Non-pigmented ciliary epithelial cell (primary cell): ENCODE data around the gene PPP1R12A.

ENCODE experiments used
- DNase-seq: peaks from one replicate; pipeline ENCODE4 v3.0.0-alpha.2; 2010; ENCODE audit warnings: low read depth

PPP1R12A gene

GRCh38 chr12:79935624-79936345 lies 888 bp upstream of the PPP1R12A start:
- DNase-seq = no peak

GRCh38 chr12:79934281-79935020 lies 446 bp downstream of the PPP1R12A start:
- DNase-seq = no peak

- DNase-seq = no peak
These were observed 1.2 kb downstream of the PPP1R12A start for GRCh38 chr12:79933532-79934264.

DNA sequence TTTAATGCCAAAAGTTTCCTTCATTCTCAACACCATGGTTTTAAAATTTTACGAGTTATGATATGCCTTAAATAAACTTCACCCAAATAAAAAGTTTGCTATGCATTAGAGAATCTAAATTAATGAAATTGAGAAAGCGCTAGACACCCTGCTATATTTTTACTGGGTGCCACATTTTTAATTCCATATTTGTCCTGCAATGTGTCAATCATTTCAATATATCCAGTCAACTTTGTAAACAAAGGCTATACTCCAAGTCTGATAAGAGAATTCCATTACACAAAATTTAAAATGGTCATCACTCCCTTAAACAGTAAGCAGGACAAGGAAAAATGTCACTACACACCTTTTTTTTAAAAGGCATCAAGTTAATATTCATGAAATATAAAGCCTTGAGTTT lies 1.9 kb downstream of the PPP1R12A start:
- DNase-seq = no peak

DNA sequence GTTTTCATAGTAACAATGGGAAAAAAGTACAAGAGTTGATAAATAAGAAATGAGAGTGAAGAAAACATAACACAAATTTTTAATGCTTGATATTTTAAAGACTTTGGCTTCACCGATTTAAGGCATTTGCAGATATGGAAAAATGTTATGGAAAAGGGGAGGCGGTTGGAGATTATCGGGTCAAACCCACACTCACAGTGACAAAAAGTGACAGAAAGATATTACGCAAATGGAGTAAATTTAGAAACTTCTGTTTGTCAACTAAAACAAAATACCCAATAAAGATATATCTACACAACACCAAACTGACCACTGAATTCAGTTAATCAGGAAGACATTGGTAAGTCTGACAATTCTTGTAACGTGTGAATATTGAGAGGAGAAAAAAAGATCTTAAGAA lies 2.5 kb downstream of the PPP1R12A start:
- no peak for DNase-seq

- DNase-seq = no peak
These were observed 5.8 kb downstream of the PPP1R12A start for GRCh38 chr12:79929065-79929464.

DNA sequence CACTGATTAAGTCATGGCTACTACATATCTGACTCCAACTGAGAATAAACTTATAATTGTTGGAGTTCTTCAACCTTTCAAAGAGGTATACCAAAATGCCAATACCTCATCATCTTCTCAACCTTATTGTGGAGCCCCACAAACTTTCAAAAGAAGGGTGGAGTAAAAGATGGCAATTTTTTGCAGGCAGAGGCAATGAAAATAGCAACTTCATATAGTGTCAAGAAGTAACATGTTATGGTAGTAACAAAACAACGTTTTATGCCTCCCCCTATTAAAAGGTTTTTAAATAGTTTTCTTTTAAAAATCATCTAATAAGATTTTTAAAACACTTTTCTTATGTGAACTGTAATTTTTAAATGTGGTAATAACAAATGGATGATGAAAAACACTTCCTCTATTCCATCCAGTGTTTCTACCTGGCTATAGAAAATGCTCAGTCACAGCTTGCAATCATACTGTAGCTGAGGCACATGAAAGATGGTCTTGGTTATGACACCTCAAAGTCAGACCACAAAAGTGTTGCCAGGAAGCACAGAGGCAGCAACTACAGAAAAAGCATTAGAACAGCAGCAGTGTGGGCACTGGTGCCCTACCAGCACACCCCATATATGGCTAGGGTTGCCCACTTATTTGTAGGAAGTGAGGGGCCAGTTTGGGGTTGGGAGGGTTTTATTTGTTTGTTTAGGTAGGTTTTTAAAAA lies 7.0 kb downstream of the PPP1R12A start:
- no peak for DNase-seq

- DNase-seq = no peak
These were observed 7.9 kb downstream of the PPP1R12A start for GRCh38 chr12:79926951-79927350.

DNA sequence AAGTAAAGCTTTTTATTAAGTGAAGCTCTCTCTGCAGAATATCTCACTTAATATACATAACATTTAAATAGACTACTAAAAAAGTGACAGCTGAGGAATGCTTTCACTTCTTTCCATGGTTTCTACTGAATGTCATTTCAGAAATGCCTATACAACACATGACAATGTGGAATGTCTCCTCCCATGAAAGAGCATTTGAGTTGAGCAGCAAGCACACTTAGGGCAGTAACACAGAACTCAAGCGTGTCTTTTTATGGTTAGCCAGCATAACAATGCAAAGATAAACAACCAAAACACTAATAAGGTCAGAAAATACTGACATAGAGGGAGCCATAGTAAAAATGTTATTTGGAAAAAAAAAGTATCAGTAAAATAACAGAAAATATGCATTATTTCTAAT lies 9.4 kb downstream of the PPP1R12A start:
- DNase-seq = no peak

GRCh38 chr12:79921786-79922185 lies 13.1 kb downstream of the PPP1R12A start:
- DNase-seq = no peak

DNA sequence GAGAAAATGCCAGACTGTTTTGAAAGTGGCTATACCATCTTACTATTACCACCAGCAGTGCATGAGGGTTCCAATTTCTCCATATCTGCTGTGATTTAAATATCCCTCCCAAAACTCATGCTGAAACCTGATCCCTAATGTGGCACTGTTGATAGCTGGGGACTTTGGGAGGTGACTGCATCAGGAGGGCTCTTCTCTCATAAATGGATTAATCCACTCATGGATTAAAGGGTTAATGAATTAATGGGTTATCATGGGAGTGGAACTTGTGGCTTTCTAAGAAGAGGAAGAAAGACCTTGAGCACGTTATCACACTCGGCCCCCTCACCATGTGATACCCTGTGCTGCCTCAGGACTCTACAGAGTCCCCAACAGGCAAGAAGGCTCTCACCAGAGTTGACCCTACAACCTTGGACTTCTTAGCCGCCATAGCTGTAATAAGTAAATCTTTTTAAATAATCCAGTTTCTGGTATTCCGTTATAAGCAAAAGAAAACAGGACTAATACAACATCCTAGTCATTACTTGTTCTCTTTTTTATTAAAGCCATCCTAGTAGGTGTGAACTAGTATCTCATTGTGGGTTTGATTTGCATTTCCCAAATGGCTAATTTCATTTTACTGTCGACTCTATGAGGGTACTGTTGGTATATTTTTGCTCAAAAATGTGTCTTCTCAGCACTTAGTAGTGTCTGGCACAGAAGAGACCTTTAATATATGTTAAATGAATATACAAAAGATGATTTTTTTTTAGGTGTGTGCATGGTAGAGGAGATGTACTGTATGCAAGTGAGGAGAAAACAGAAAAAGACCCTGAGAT lies 14.3 kb downstream of the PPP1R12A start:
- no peak for DNase-seq

- DNase-seq = no peak
These were observed 15.1 kb downstream of the PPP1R12A start for GRCh38 chr12:79919762-79920161.

- no peak for DNase-seq
These were observed 18.1 kb downstream of the PPP1R12A start for GRCh38 chr12:79916826-79917225.

- DNase-seq = no peak
These were observed 22.8 kb downstream of the PPP1R12A start for GRCh38 chr12:79911889-79912656.

- DNase-seq = no peak
These were observed 26.5 kb downstream of the PPP1R12A start for GRCh38 chr12:79908366-79908765.

- no peak for DNase-seq
These were observed 33.4 kb downstream of the PPP1R12A start for GRCh38 chr12:79901506-79901905.

GRCh38 chr12:79900951-79901350 lies 33.9 kb downstream of the PPP1R12A start:
- no peak for DNase-seq

GRCh38 chr12:79900199-79900598 lies 34.7 kb downstream of the PPP1R12A start:
- no peak for DNase-seq

GRCh38 chr12:79897617-79898016 lies 37.3 kb downstream of the PPP1R12A start:
- peak; percentile 91 for DNase-seq

GRCh38 chr12:79895804-79896203 lies 39.1 kb downstream of the PPP1R12A start:
- DNase-seq = no peak

- DNase-seq = no peak
These were observed 39.8 kb downstream of the PPP1R12A start for GRCh38 chr12:79895071-79895470.
